IMR-90 (cell line): Measurements from ENCODE around the gene IFT74.

Experiments
- BHLHE40 ChIP-seq: fragments of 150-350 bp; IDR thresholded peaks from 2 replicates; pipeline ENCODE4 v1.6.1; 2016; ENCODE audit warnings: mild to moderate bottlenecking, low read depth, low read length
- CEBPB ChIP-seq: IDR thresholded peaks from 2 replicates; pipeline ENCODE4 v1.6.1; 2012; ENCODE audit warnings: low read depth, low read length, improper control_type of control experiment
- ELK1 ChIP-seq: fragments of 150-350 bp; IDR thresholded peaks from 2 replicates; pipeline ENCODE4 v1.6.1; 2016; ENCODE audit warnings: low read depth, mild to moderate bottlenecking, low read length, moderate library complexity, borderline replicate concordance
- FOS ChIP-seq: fragments of 150-350 bp; IDR thresholded peaks from 2 replicates; pipeline ENCODE4 v1.6.1; 2016; ENCODE audit warnings: low read depth, low read length
- MAFK ChIP-seq: IDR thresholded peaks from 2 replicates; pipeline ENCODE4 v1.6.1; 2012; ENCODE audit warnings: low read depth, low read length, improper control_type of control experiment
- MAZ ChIP-seq: IDR thresholded peaks from 2 replicates; pipeline ENCODE4 v1.6.1; 2012; ENCODE audit warnings: low read depth, mild to moderate bottlenecking, low read length, improper control_type of control experiment, moderate library complexity, borderline replicate concordance
- NFE2L2 ChIP-seq: fragments of 150-350 bp; IDR thresholded peaks from 2 replicates; pipeline ENCODE4 v1.6.1; 2016; ENCODE audit warnings: low read depth, mild to moderate bottlenecking, low read length
- POLR2A ChIP-seq: IDR thresholded peaks from 2 replicates; pipeline ENCODE4 v1.6.1; 2012; ENCODE audit warnings: mild to moderate bottlenecking, low read depth, low read length
- RAD21 ChIP-seq: IDR thresholded peaks from 2 replicates; pipeline ENCODE4 v1.6.1; 2012; ENCODE audit warnings: low read length, improper control_type of control experiment
- RCOR1 ChIP-seq: IDR thresholded peaks from 2 replicates; pipeline ENCODE4 v1.6.1; 2012; ENCODE audit warnings: mild to moderate bottlenecking, low read length, improper control_type of control experiment; ENCODE audit not compliant: insufficient replicate concordance
- SMC3 ChIP-seq: fragments of 150-350 bp; IDR thresholded peaks from 2 replicates; pipeline ENCODE4 v1.6.1; 2016; ENCODE audit warnings: low read depth, mild to moderate bottlenecking, antibody characterized with exemption, low read length, moderate library complexity
- TF ChIP-seq, protein P1 (sequence below): conservative IDR thresholded peaks from 2 replicates; pipeline ENCODE4 v1.5.1; 2012; ENCODE audit warnings: mild to moderate bottlenecking, low read depth, low read length, improper control_type of control experiment
- TF ChIP-seq, protein P2 (sequence below): fragments of 150-350 bp; IDR thresholded peaks from 2 replicates; pipeline ENCODE4 v1.6.1; 2017; ENCODE audit warnings: mild to moderate bottlenecking, antibody characterized with exemption, low read length, low read depth

GRCh38 chr9:26913138-26913668 lies 43.0 kb upstream of the IFT74 start:
- TF ChIP-seq POLR2A (no peak), SMC3 (no peak), RCOR1 (no peak), MAFK (no peak), CEBPB (no peak), FOS (no peak), RAD21 (no peak), NFE2L2 (no peak), BHLHE40 (no peak), ELK1 (no peak), MAZ (no peak)
- TF ChIP-seq, protein P1, sequence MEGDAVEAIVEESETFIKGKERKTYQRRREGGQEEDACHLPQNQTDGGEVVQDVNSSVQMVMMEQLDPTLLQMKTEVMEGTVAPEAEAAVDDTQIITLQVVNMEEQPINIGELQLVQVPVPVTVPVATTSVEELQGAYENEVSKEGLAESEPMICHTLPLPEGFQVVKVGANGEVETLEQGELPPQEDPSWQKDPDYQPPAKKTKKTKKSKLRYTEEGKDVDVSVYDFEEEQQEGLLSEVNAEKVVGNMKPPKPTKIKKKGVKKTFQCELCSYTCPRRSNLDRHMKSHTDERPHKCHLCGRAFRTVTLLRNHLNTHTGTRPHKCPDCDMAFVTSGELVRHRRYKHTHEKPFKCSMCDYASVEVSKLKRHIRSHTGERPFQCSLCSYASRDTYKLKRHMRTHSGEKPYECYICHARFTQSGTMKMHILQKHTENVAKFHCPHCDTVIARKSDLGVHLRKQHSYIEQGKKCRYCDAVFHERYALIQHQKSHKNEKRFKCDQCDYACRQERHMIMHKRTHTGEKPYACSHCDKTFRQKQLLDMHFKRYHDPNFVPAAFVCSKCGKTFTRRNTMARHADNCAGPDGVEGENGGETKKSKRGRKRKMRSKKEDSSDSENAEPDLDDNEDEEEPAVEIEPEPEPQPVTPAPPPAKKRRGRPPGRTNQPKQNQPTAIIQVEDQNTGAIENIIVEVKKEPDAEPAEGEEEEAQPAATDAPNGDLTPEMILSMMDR, result no peak
- TF ChIP-seq, protein P2, sequence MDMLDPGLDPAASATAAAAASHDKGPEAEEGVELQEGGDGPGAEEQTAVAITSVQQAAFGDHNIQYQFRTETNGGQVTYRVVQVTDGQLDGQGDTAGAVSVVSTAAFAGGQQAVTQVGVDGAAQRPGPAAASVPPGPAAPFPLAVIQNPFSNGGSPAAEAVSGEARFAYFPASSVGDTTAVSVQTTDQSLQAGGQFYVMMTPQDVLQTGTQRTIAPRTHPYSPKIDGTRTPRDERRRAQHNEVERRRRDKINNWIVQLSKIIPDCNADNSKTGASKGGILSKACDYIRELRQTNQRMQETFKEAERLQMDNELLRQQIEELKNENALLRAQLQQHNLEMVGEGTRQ, result no peak
